ENCODE results near the gene ASB11.

DNA sequence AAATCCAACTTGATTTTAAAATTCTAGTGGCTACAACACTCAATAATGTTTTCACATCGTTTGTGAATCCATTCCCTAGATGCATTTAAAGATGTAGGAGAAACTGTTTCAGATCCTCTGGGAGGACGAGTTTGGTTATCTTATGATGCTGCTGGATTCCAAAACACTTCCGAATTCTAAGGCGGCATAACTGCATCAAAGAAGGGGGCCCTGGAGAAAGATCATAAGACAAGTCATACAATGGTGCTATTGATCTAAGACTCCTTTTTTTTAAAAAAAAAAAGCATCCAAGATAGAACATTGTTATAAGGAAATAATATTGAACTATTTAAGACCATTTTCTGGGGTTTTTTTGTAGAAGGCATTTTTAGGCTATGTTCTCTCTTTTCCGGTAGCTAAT lies 71.0 kb downstream of the ASB11 start:
- TF ChIP-seq, protein P1, sequence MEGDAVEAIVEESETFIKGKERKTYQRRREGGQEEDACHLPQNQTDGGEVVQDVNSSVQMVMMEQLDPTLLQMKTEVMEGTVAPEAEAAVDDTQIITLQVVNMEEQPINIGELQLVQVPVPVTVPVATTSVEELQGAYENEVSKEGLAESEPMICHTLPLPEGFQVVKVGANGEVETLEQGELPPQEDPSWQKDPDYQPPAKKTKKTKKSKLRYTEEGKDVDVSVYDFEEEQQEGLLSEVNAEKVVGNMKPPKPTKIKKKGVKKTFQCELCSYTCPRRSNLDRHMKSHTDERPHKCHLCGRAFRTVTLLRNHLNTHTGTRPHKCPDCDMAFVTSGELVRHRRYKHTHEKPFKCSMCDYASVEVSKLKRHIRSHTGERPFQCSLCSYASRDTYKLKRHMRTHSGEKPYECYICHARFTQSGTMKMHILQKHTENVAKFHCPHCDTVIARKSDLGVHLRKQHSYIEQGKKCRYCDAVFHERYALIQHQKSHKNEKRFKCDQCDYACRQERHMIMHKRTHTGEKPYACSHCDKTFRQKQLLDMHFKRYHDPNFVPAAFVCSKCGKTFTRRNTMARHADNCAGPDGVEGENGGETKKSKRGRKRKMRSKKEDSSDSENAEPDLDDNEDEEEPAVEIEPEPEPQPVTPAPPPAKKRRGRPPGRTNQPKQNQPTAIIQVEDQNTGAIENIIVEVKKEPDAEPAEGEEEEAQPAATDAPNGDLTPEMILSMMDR (IDR thresholded peaks at IDR 0.05; ENCODE audit: low read depth, low read length) = no peak
- no peak for TF ChIP-seq EZH2phosphoT487 (IDR thresholded peaks at IDR 0.05; ENCODE audit: low read depth)

Data from OCI-LY3 (cell line).